ENCODE measurements around the gene PRKCE. TPM values are rescaled to one million over a fixed set of nuclear protein-coding genes. Genes with fewer than 3 reads are reported as not detected.

The PRKCE gene
- total RNA-seq (ENCODE audit: unreplicated experiment), result 24.2 TPM
- long read RNA-seq, partial matches to known transcripts, result 0 of 6 reads
- long read RNA-seq, other reads (novel, unspliced or antisense), result 6 of 6 reads

- peak within 1 kb of the TSS; percentile 89 for H3K27ac Mint-ChIP-seq (ENCODE audit: unreplicated experiment)
- TF ChIP-seq CTCF (IDR thresholded peaks at IDR 0.05; ENCODE audit: unreplicated experiment), result no peak
- peaks cover 6% of the 10 kb centered on the region for H3K36me3 Mint-ChIP-seq (ENCODE audit: low read depth, unreplicated experiment)
- H3K4me1 Mint-ChIP-seq (ENCODE audit: unreplicated experiment), result peaks cover 23% of the 10 kb centered on the region
- no peaks in the 10 kb centered on the region for H3K9me3 Mint-ChIP-seq (ENCODE audit: unreplicated experiment)
- H3K27me3 Mint-ChIP-seq (ENCODE audit: unreplicated experiment), result peaks cover 12% of the 10 kb centered on the region
- DNase-seq (ENCODE audit: low spot score), result peak; percentile 38
- peak within 1 kb of the TSS; percentile 100 for H3K4me3 Mint-ChIP-seq (ENCODE audit: unreplicated experiment)
Observed at GRCh38 chr2:45651415-45652089, at the start of gene PRKCE. Gene PRKCE, plus strand, starts transcription at chr2:45651675.

GRCh38 chr2:45602624-45603023, 48.9 kb upstream of the PRKCE start:
- H3K4me1 Mint-ChIP-seq (ENCODE audit: unreplicated experiment), result peaks cover 20% of the 10 kb centered on the region
- no peak for TF ChIP-seq CTCF (IDR thresholded peaks at IDR 0.05; ENCODE audit: unreplicated experiment)

GRCh38 chr2:45605116-45605515, 46.4 kb upstream of the PRKCE start:
- no peak for DNase-seq (ENCODE audit: low spot score)
- Mint-ChIP-seq H3K36me3 (ENCODE audit: low read depth, unreplicated experiment) (peaks cover 16% of the 10 kb centered on the region), H3K4me1 (ENCODE audit: unreplicated experiment) (peaks cover 25% of the 10 kb centered on the region), H3K9me3 (ENCODE audit: unreplicated experiment) (no peaks in the 10 kb centered on the region), H3K27ac (ENCODE audit: unreplicated experiment) (no peak overlapping the region), H3K4me3 (ENCODE audit: unreplicated experiment) (no peak overlapping the region), H3K27me3 (ENCODE audit: unreplicated experiment) (peaks cover 2% of the 10 kb centered on the region)
- TF ChIP-seq CTCF (IDR thresholded peaks at IDR 0.05; ENCODE audit: unreplicated experiment), result no peak

More at GRCh38 chr2:45602624-45603023, 48.9 kb upstream of the PRKCE start:
- DNase-seq (ENCODE audit: low spot score), result no peak
- H3K27me3 Mint-ChIP-seq (ENCODE audit: unreplicated experiment), result no peaks in the 10 kb centered on the region
- H3K27ac Mint-ChIP-seq (ENCODE audit: unreplicated experiment), result no peak overlapping the region
- H3K4me3 Mint-ChIP-seq (ENCODE audit: unreplicated experiment), result no peak overlapping the region
- peaks cover 22% of the 10 kb centered on the region for H3K36me3 Mint-ChIP-seq (ENCODE audit: low read depth, unreplicated experiment)
- no peaks in the 10 kb centered on the region for H3K9me3 Mint-ChIP-seq (ENCODE audit: unreplicated experiment)

- H3K9me3 Mint-ChIP-seq (ENCODE audit: unreplicated experiment), result no peaks in the 10 kb centered on the region
- H3K4me1 Mint-ChIP-seq (ENCODE audit: unreplicated experiment), result peaks cover 30% of the 10 kb centered on the region
- no peak for DNase-seq (ENCODE audit: low spot score)
- TF ChIP-seq CTCF (IDR thresholded peaks at IDR 0.05; ENCODE audit: unreplicated experiment), result no peak
- H3K36me3 Mint-ChIP-seq (ENCODE audit: low read depth, unreplicated experiment), result peaks cover 8% of the 10 kb centered on the region
- H3K4me3 Mint-ChIP-seq (ENCODE audit: unreplicated experiment), result no peak overlapping the region
- peaks cover 2% of the 10 kb centered on the region for H3K27me3 Mint-ChIP-seq (ENCODE audit: unreplicated experiment)
- H3K27ac Mint-ChIP-seq (ENCODE audit: unreplicated experiment), result peak overlapping the region; percentile 94
Observed at GRCh38 chr2:45606796-45607195, 44.7 kb upstream of the PRKCE start.

GRCh38 chr2:45607701-45608100, 43.8 kb upstream of the PRKCE start:
- Mint-ChIP-seq H3K36me3 (ENCODE audit: low read depth, unreplicated experiment) (peaks cover 8% of the 10 kb centered on the region), H3K4me1 (ENCODE audit: unreplicated experiment) (peaks cover 30% of the 10 kb centered on the region), H3K9me3 (ENCODE audit: unreplicated experiment) (no peaks in the 10 kb centered on the region), H3K27ac (ENCODE audit: unreplicated experiment) (peak overlapping the region; percentile 94), H3K27me3 (ENCODE audit: unreplicated experiment) (peaks cover 2% of the 10 kb centered on the region), H3K4me3 (ENCODE audit: unreplicated experiment) (no peak overlapping the region)
- peak; percentile 56 for DNase-seq (ENCODE audit: low spot score)
- peak; percentile 64 for TF ChIP-seq CTCF (IDR thresholded peaks at IDR 0.05; ENCODE audit: unreplicated experiment)

Data from endothelial cell (in vitro differentiated cells).